Brain microvascular endothelial cell (primary cell): ENCODE measurements around the gene SBF2.
A peak's percentile ranks its signal among the peaks of the same experiment; 100 is the strongest.

Experiments
- DNase-seq: peaks from one replicate; pipeline ENCODE4 v3.0.0-alpha.2; 2020
- H3K27ac ChIP-seq: fragments of 250-450 bp; sonication (Bioruptor Pico); 2 replicates; pipeline ENCODE4 v1.5.1; 2020; ENCODE audit warnings: mild to moderate bottlenecking, moderate library complexity
- H3K27me3 ChIP-seq: fragments of 250-450 bp; sonication (Bioruptor Pico); replicated peaks from 2 replicates; pipeline ENCODE4 v1.5.1; 2020; ENCODE audit warnings: mild to moderate bottlenecking
- H3K36me3 ChIP-seq: fragments of 250-450 bp; sonication (Bioruptor Pico); replicated peaks from 2 replicates; pipeline ENCODE4 v1.5.1; 2020; ENCODE audit warnings: mild to moderate bottlenecking
- H3K4me3 ChIP-seq: 2 replicates; pipeline ENCODE4 v1.5.1; 2011; ENCODE audit warnings: low read depth, mild to moderate bottlenecking, control low read depth, low read length, moderate library complexity
- CTCF ChIP-seq: IDR thresholded peaks from 2 replicates; pipeline ENCODE4 v1.5.1; 2011; ENCODE audit warnings: low read depth, mild to moderate bottlenecking, moderate library complexity, low read length, control low read depth, inconsistent platforms; ENCODE audit errors: missing control alignments
- in situ Hi-C: cut with HindIII; loops from 2 replicates; pipeline ENCODE4 v1.10.0; 2017; ENCODE audit warnings: low sequenced_read_pairs, low pct_ligation_motif_present

Gene SBF2

GRCh38 chr11:9763301-9763700, 530.7 kb downstream of the SBF2 start:
- no peak for DNase-seq
- in situ Hi-C loops, result no loop called here

GRCh38 chr11:9762531-9762930, 531.5 kb downstream of the SBF2 start:
- H3K36me3 ChIP-seq, result no peaks in the 10 kb centered on the region
- in situ Hi-C loops, result no loop called here
- no peak for TF ChIP-seq CTCF
- H3K27me3 ChIP-seq, result no peaks in the 10 kb centered on the region
- no peak for DNase-seq
- H3K4me3 ChIP-seq, result no peak overlapping the region
- H3K27ac ChIP-seq, result no peak overlapping the region

More at GRCh38 chr11:9763301-9763700, 530.7 kb downstream of the SBF2 start:
- no peaks in the 10 kb centered on the region for H3K27me3 ChIP-seq
- no peak overlapping the region for H3K27ac ChIP-seq
- no peak for TF ChIP-seq CTCF
- no peak overlapping the region for H3K4me3 ChIP-seq
- no peaks in the 10 kb centered on the region for H3K36me3 ChIP-seq

GRCh38 chr11:9761441-9761945, 532.5 kb downstream of the SBF2 start:
- H3K36me3 ChIP-seq, result no peaks in the 10 kb centered on the region
- H3K4me3 ChIP-seq, result no peak overlapping the region
- no peak overlapping the region for H3K27ac ChIP-seq
- in situ Hi-C loops, result no loop called here
- DNase-seq, result no peak
- no peaks in the 10 kb centered on the region for H3K27me3 ChIP-seq
- TF ChIP-seq CTCF, result no peak

GRCh38 chr11:9760193-9760575, 533.8 kb downstream of the SBF2 start:
- no peaks in the 10 kb centered on the region for H3K36me3 ChIP-seq
- peak; percentile 88 for DNase-seq
- H3K27ac ChIP-seq, result peak overlapping the region; percentile 94
- H3K4me3 ChIP-seq, result no peak overlapping the region
- TF ChIP-seq CTCF, result no peak
- in situ Hi-C loops, result no loop called here
- H3K27me3 ChIP-seq, result no peaks in the 10 kb centered on the region

- Histone ChIP-seq H3K27me3 (no peaks in the 10 kb centered on the region), H3K4me3 (no peak overlapping the region), H3K36me3 (no peaks in the 10 kb centered on the region), H3K27ac (peak overlapping the region; percentile 94)
- no peak for TF ChIP-seq CTCF
- DNase-seq, result peak; percentile 100
- in situ Hi-C loops, result no loop called here
Measured at GRCh38 chr11:9759519-9760192, 534.4 kb downstream of the SBF2 start.
